Fibroblast of the conjunctiva (primary cell): ENCODE results near the gene ARID5B.
A peak's percentile ranks its signal among the peaks of the same experiment; 100 is the strongest.

Source experiments
- DNase-seq: peaks from one replicate; pipeline ENCODE4 v3.0.0-alpha.2; 2010; ENCODE audit warnings: low read depth

Gene ARID5B

GRCh38 chr10:61989995-61990760 is 88.7 kb downstream of the ARID5B start:
- DNase-seq, result no peak

GRCh38 chr10:61990761-61991135 is 89.2 kb downstream of the ARID5B start:
- DNase-seq, result no peak

- DNase-seq, result no peak
These were observed 89.7 kb downstream of the ARID5B start for GRCh38 chr10:61991166-61991565.

GRCh38 chr10:61992059-61992460 is 90.6 kb downstream of the ARID5B start:
- no peak for DNase-seq

- peak; percentile 85 for DNase-seq
These were observed 91.5 kb downstream of the ARID5B start for GRCh38 chr10:61992671-61993668.

GRCh38 chr10:61993711-61994401 is 92.4 kb downstream of the ARID5B start:
- DNase-seq, result peak; percentile 64

- DNase-seq, result no peak
These were observed 93.1 kb downstream of the ARID5B start for GRCh38 chr10:61994405-61995219.

GRCh38 chr10:61995220-61995503 is 93.7 kb downstream of the ARID5B start:
- DNase-seq, result no peak

- no peak for DNase-seq
These were observed 97.4 kb downstream of the ARID5B start for GRCh38 chr10:61998937-61999336.

GRCh38 chr10:62000037-62000603 is 98.6 kb downstream of the ARID5B start:
- no peak for DNase-seq

GRCh38 chr10:62000726-62001125 is 99.2 kb downstream of the ARID5B start:
- no peak for DNase-seq

- DNase-seq, result no peak
These were observed 100.4 kb downstream of the ARID5B start for GRCh38 chr10:62001898-62002297.

- DNase-seq, result no peak
These were observed 101.3 kb downstream of the ARID5B start for GRCh38 chr10:62002753-62003152.

GRCh38 chr10:62004042-62004441 is 102.5 kb downstream of the ARID5B start:
- no peak for DNase-seq

- no peak for DNase-seq
These were observed 103.8 kb downstream of the ARID5B start for GRCh38 chr10:62005281-62005680.

GRCh38 chr10:62005687-62006086 is 104.2 kb downstream of the ARID5B start:
- DNase-seq, result no peak

- DNase-seq, result no peak
These were observed 105.6 kb downstream of the ARID5B start for GRCh38 chr10:62007145-62007544.

GRCh38 chr10:62008196-62008595 is 106.7 kb downstream of the ARID5B start:
- no peak for DNase-seq

GRCh38 chr10:62008946-62009345 is 107.4 kb downstream of the ARID5B start:
- DNase-seq, result no peak

GRCh38 chr10:62010366-62010765 is 108.9 kb downstream of the ARID5B start:
- no peak for DNase-seq

GRCh38 chr10:62011558-62011957 is 110.1 kb downstream of the ARID5B start:
- no peak for DNase-seq
